ENCODE measurements around the gene DCUN1D1.
"Not testable (repeated sequence)": the region's sequence is repeated elsewhere in the genome, so short reads cannot be mapped to it uniquely, and the experiment has no call there.

Gene DCUN1D1

DNA sequence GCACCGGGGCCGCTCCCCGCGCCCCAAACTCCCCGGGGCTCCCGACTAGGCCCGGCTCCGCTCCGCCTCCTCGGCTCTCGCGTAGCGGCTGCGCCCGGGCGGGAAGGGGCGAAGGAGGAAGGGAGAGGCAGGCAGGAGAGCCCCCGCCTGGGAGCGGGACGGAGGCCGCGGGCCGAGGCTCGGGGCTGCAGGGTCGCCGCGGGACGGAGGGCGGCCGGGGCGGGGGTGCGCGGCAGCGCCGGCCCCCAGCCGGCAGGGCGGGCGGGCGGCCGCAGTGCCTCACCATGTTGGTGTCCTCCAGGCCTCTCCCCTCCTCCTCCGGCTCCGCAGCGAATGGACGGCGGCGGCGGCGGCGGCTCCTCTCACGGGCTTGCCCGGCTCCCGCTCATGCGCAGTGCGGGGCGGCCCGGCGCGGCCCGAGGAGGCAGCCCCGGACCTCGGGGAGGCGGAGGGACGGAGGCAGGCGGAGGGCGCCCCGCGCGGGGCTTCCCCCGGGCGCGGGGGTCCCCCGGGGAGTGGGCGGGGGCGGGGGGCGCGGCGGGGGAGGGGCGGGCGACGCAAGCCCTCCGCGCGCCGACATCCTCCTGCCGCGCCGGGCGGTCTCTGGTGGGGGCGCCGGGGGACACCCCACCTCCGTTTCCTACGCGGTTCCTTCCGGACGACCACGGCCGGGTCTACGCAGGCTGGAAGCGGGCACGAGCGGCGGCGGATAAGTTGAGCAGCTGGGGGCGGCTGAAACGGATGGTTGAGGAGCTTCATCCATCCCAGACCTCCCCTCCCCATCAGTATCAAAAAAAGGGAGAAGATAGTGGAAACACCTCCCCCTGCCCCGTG lies at the start of gene DCUN1D1:
Gene DCUN1D1, minus strand, starts transcription at position 335 of the 834 bp plus-strand sequence. Its CDS starts 49 bp downstream, at position 286.
- peak; percentile 95 for DNase-seq

GRCh38 chr3:183028416-183028815 lies 48.1 kb upstream of the DCUN1D1 start:
- no peak for DNase-seq

GRCh38 chr3:183027276-183027675 lies 46.9 kb upstream of the DCUN1D1 start:
- DNase-seq: no peak

DNA sequence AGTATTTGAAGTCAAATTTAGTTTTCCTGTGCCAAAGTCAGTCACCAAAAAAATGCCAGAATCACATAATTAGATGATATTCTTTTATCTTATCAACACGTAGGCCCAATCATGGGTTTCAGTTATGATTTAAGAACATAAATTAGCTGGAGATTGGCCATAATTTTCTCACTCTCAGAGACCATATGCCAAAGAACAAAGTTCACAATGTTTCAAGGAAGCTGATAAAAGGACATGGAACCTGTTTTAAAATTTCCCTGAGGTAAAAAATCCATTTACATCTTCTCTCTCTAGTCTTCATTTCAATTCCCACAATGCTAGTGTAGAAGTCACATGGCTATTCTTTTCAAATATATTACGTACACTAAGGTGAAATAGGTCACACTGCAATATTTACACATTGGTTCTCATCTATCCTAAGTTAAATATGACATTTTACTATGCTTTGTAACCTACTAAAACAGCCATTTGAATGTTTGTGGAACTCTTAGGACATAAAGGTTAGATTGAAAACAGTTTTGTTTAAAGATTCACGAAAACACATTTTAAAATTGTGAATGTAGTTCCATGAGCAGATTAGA lies 42.7 kb upstream of the DCUN1D1 start:
- DNase-seq: no peak

GRCh38 chr3:183018421-183019192 lies 38.3 kb upstream of the DCUN1D1 start:
- no peak for DNase-seq

DNA sequence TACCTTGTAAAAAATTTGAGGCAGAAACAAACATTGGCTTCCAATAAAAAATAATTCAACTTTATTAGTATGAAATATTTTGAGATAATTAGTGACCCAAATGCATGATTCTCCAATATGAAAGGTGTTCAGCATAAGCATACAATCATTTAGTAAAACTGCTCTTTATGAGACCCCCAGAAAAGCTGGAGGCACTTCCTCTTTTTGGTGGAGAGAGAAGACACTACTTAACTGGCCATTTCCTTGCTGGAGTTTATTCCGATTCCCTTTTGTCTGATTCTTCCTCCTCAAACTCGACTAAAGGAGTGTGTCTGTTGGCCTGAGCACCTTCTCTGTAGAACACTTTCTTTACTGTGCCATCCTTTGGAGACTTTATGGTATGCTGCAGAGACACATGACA lies 34.8 kb upstream of the DCUN1D1 start:
- DNase-seq: no peak

DNA sequence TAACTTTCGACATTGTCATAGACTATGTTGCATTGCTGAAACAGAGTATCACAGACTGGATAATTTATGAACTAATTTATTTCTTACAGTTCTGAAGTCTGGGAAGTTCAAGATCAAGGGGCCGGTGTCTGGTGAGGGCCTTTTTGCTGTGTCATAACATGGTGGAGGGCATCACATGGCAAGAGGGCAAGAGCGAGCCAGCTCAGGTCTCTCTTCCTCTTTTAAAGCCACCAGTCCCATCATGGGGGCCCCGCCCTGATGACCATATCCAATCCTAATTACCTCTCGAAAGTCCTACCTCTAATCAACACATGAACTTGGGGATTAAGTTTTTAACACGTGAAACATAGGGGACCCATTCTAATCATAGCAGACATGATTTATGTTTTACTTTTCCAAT lies 33.5 kb upstream of the DCUN1D1 start:
- DNase-seq: peak; percentile 17

- DNase-seq: no peak
Observed at GRCh38 chr3:183013074-183013473, 32.7 kb upstream of the DCUN1D1 start.

DNA sequence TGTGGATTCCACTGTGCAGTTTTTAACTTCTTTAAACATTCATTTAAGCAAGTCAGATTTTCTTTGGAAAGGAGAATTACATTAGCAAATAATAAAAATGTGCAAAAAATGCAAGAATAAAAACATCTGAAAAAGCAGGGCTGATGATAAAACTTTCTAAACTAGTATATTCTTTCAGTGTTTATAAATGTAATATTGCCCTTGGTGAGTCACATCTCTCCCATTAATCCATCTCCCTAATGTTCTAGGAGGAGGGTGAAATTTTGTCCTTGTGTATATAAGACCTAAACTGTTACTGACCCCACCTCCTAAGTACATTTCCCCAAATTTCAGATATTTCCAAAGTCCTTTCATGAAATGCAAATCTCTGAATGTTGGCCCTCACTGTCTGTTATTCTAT lies 28.5 kb upstream of the DCUN1D1 start:
- DNase-seq: no peak

- DNase-seq: no peak
Observed at GRCh38 chr3:183008303-183008702, 28.0 kb upstream of the DCUN1D1 start.

GRCh38 chr3:183006396-183007002 lies 26.2 kb upstream of the DCUN1D1 start:
- no peak for DNase-seq

GRCh38 chr3:182999767-183000166 lies 19.4 kb upstream of the DCUN1D1 start:
- DNase-seq: no peak

DNA sequence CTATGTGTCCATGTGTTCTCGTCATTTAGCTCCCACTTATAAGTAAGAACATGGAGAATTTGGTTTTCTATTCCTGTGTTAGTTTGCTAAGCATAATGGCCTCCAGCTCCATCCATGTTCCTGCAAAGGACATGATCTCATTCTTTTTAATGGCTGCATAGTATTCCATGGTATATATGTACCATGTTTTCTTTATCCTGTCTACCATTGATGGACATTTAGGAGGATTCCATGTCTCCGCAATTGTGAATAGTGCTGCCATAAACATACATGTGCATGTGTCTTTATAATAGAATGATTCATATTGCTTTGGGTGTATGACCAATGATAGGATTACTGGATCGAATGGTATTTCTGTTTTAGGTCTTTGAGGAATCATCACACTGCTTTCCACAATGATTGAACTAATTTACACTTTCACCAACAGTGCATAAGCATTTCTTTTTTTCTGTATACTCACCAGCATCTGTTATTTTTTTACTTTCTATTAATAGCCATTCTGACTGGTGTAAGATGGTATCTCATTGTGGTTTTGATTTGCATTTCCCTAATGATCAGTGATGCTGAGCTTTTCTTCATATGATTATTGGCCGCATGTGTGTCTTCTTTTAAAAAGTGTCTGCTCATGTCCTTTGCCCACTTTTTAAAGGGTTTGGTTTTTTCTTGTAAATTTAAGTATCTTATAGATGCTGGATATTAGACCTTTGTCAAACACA lies 13.3 kb upstream of the DCUN1D1 start:
- DNase-seq: not testable (repeated sequence)

GRCh38 chr3:182989566-182989965 lies 9.2 kb upstream of the DCUN1D1 start:
- no peak for DNase-seq

DNA sequence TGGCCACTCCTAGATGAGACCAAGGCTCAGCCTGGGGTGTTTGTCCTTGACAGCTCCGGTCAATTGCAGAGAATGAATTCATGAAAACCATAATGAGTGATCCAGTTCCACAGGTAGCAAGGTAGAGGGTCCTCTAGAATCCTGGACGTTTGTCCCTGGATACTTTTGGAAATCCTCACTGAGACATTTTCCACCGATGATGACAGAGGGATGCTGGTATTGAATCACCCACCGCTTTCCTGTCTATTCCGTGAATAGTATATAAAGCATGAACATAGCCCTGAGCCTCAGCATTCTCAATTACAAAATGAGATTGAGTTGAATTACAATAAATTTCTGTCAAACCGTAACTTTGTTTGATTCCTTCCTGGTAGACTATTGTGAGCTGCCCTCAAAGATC lies 5.7 kb upstream of the DCUN1D1 start:
- DNase-seq: no peak

DNA sequence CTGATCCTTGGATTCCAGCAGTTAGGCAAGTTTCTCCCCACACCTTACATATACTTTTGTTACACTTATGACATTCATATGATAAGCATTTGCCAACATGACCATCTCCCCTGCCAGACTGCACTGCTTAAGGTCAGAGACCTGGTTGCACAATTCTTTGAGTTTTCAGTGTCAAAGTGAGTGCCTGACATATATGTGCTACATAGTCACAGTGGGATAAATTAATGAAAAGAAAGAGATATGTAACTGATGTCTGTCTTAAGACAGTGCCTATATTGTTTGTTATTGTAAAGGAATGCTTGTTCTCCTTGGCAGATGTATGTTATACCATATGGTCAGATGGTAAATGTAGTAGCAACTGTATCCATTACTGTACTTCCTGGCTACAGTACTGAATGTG lies 3.5 kb upstream of the DCUN1D1 start:
- DNase-seq: no peak

DNA sequence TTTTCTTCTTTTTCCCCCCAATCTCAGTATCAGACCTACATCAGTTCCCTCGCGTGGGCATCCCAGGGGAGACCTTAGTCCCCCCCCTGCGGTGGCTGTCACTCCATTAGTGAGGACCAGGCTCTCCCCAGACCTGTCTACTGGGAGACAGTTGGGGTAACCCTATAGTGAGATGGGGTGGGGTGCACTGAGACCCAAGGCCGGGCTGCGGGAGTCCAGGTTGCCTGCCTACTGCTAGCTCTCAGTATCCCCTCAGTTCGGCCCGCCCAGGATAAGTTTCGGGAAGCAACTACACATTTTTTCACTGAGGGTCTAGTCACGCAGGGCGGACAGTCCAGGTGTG lies 671 bp upstream of the DCUN1D1 start:
- no peak for DNase-seq

DNA sequence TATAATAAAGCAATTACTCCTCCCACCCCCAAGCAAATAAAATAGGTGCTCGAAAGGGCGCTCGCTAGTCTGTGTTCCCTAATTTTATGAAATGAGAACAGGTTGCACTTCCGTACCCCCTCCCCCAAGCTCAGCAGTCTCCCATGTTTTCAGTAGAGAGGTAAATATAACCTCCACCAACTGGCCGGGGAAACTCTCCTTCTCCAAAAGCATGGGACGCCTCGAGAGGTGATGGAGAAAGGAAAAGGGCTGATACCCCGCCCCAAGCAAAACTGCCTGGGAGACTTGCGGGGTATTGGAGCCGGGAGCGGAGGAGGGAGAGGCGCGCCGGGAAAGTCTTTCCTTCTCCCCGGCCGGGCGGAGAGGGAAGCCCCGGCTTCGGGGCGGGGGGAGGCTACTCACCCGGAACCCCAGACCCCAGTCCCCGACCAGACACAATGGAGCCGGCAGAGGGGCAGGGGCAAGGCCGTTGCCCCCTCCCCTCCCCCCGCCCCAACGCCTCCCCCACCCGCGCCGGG lies 605 bp downstream of the DCUN1D1 start:
- DNase-seq: peak; percentile 38

GRCh38 chr3:182979103-182979673 lies 1.1 kb downstream of the DCUN1D1 start:
- no peak for DNase-seq

DNA sequence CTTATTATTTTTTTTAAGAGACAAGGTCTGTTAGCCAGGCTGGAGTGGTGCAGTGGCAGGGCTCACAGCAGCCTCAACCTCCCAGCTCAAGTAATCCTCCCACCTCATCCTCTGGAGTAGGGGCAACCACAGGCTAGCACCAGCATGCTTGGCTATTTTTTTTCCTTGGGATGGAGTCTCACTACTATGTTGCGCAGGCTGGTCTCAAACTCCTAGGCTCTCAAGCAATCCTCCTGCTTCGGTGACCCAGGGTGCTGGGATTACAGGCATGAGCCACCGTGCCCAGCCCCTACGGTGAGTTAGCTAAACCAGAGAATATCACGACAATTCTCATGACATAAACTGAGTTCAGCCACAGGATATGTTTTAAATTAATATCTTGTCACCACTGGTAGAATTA lies 2.0 kb downstream of the DCUN1D1 start:
- DNase-seq: no peak

DNA sequence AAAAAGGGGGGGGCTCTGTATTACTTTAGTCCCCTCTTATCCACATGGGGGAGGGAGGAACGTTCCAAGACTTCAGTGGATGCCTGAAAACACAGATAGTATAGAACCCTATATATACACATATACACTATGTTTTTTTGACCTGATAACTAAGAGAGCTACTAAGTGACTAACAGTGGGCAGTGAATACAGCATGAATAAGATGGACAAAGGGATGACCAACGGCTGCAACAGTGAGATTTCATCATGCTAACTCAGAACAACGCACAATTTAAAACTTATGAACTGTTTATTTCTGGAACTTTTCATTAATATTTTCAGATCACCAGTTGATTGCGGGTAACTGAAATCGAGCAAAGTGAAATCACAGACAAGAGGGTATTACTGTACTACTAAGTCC lies 7.3 kb downstream of the DCUN1D1 start:
- no peak for DNase-seq

DNA sequence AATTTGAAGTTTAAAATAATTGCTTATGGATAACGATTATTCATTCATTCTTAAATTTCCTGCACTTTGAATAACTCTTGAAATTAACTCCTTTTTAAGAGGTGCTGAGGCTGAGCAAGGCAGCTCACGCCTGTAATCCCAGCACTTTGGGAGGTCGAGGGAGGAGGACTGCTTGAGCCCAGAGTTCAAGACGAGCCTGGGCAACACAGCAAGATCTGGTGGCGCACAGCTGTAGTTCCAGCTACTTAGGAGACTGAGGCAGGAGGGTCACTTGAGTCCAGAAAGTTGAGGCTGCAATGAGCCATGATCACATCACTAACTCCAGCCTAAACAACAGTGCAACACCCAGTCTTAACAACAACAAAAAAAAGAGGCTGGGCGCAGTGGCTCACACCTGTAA lies 8.0 kb downstream of the DCUN1D1 start:
- no peak for DNase-seq
